ENCODE results near the gene ADGRA3. TPM values are rescaled to one million over a fixed set of nuclear protein-coding genes. Genes with fewer than 3 reads are reported as not detected.

The ADGRA3 gene
- total RNA-seq, 1 experiment from 2014 or later: 29.0 TPM

DNA sequence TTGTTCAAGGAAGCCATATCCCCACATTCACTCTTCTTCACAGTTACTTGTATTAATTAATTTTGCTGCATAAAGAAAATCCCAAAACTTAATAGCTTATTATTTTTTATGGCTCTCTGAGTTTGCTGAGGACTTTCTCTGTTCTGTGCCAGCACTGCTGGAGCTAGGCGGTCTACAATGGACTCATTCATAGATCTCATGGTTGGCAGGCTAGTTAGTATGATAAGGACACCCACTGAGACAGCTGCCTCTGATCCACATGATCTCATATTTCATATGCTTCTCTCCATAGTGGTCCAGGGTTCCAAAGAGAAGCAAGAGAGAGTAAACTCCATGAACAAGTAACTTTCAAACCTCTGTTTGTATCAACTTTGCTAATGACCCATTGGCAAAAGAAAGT is 170.2 kb downstream of the ADGRA3 start:
- H3F3A ChIP-seq (ENCODE audit: low read length, unreplicated experiment): no peaks in the 10 kb centered on the region
- POLR2A ChIA-PET (ENCODE audit: unreplicated experiment): no interaction called here
- H3K9ac ChIP-seq (ENCODE audit: low read length): no peak overlapping the region
- CTCF ChIA-PET: no interaction called here
- no peaks in the 10 kb centered on the region for H3K79me2 ChIP-seq (ENCODE audit: low read length)
- no peak overlapping the region for H2AFZ ChIP-seq (ENCODE audit: low read length)
- H3K27ac ChIP-seq (ENCODE audit: low read length): no peak overlapping the region
- no peaks in the 10 kb centered on the region for H3K4me1 ChIP-seq (ENCODE audit: insufficient read depth, low read length)
- no peaks in the 10 kb centered on the region for H3K27me3 ChIP-seq (ENCODE audit: low read length)
- DNase-seq (no peak), ATAC-seq (no peak)
- BruUV-seq (replicated peaks): no TSS peak
- intact Hi-C loops (cut with micrococcal nuclease): no loop called here
- H3K4me2 ChIP-seq (ENCODE audit: low read length): no peak overlapping the region
- H3K36me3 ChIP-seq (ENCODE audit: low read depth, low read length): no peaks in the 10 kb centered on the region
- no peak overlapping the region for H3K4me3 ChIP-seq (ENCODE audit: low read length)
- H3K9me2 ChIP-seq (replicated peaks; ENCODE audit: low read length): no peaks in the 10 kb centered on the region
- H3K9me3 ChIP-seq (ENCODE audit: low read length): no peaks in the 10 kb centered on the region
- H4K20me1 ChIP-seq (ENCODE audit: low read length): no peaks in the 10 kb centered on the region
- TF ChIP-seq EZH2phosphoT487 (IDR thresholded peaks at IDR 0.05; ENCODE audit: borderline replicate concordance, low read length): no peak
- TF ChIP-seq EZH2 (IDR thresholded peaks at IDR 0.05; ENCODE audit: low read length, unreplicated experiment): no peak
- TF ChIP-seq, protein P1, sequence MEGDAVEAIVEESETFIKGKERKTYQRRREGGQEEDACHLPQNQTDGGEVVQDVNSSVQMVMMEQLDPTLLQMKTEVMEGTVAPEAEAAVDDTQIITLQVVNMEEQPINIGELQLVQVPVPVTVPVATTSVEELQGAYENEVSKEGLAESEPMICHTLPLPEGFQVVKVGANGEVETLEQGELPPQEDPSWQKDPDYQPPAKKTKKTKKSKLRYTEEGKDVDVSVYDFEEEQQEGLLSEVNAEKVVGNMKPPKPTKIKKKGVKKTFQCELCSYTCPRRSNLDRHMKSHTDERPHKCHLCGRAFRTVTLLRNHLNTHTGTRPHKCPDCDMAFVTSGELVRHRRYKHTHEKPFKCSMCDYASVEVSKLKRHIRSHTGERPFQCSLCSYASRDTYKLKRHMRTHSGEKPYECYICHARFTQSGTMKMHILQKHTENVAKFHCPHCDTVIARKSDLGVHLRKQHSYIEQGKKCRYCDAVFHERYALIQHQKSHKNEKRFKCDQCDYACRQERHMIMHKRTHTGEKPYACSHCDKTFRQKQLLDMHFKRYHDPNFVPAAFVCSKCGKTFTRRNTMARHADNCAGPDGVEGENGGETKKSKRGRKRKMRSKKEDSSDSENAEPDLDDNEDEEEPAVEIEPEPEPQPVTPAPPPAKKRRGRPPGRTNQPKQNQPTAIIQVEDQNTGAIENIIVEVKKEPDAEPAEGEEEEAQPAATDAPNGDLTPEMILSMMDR (conservative IDR thresholded peaks at IDR 0.05; ENCODE audit: low read depth, low read length): no peak

DNA sequence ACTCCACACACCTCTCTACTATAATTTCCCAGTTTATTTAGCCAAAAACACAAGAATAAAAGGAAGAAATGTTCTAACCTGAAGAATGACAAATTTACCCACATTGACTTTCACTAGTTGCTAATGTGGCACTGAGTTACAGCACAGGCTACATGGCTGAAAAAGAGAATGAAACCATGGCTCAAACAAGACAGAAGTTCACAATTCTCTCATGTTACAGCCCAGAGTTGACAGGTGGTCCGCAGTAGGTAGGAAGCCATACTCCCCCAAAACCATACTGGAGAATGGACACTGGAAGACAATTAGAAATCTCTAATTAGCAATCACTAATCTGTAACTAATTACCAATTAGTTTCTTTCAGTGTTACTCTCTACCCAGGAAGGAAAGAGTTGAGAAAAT is 170.8 kb downstream of the ADGRA3 start:
- Histone ChIP-seq H2AFZ (ENCODE audit: low read length) (no peak overlapping the region), H3K9me3 (ENCODE audit: low read length) (no peaks in the 10 kb centered on the region), H3F3A (ENCODE audit: low read length, unreplicated experiment) (no peaks in the 10 kb centered on the region), H3K79me2 (ENCODE audit: low read length) (no peaks in the 10 kb centered on the region), H3K36me3 (ENCODE audit: low read depth, low read length) (no peaks in the 10 kb centered on the region), H3K4me2 (ENCODE audit: low read length) (no peak overlapping the region), H3K9me2 (replicated peaks; ENCODE audit: low read length) (no peaks in the 10 kb centered on the region), H3K27me3 (ENCODE audit: low read length) (no peaks in the 10 kb centered on the region), H3K9ac (ENCODE audit: low read length) (no peak overlapping the region), H3K4me3 (ENCODE audit: low read length) (no peak overlapping the region), H3K4me1 (ENCODE audit: insufficient read depth, low read length) (no peaks in the 10 kb centered on the region), H3K27ac (ENCODE audit: low read length) (no peak overlapping the region), H4K20me1 (ENCODE audit: low read length) (no peaks in the 10 kb centered on the region)
- DNase-seq (no peak), ATAC-seq (no peak)
- ChIA-PET CTCF (no interaction called here), POLR2A (ENCODE audit: unreplicated experiment) (no interaction called here)
- intact Hi-C loops (cut with micrococcal nuclease): no loop called here
- TF ChIP-seq EZH2 (IDR thresholded peaks at IDR 0.05; ENCODE audit: low read length, unreplicated experiment) (no peak), EZH2phosphoT487 (IDR thresholded peaks at IDR 0.05; ENCODE audit: borderline replicate concordance, low read length) (no peak)
- TF ChIP-seq, protein P1 (conservative IDR thresholded peaks at IDR 0.05; ENCODE audit: low read depth, low read length): no peak
- BruUV-seq (replicated peaks): no TSS peak

DNA sequence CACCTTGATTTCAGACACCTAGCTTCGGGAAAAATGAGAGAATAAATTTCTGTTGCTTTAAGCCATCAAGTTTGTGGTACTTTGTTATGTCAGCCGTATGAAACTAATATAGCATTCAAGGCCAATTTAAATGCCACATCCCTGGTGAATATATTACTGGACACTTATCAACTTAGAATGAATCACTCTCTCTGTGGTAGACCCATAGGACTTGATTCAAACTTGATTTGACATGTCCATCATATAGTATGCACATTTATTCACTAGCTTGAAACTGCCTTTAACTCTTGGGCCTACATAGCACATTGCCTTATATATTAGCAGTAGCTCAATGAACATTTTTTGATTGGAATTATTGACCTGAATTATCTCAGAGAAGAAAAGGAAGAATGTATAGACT is 172.3 kb downstream of the ADGRA3 start:
- ChIA-PET CTCF (no interaction called here), POLR2A (ENCODE audit: unreplicated experiment) (no interaction called here)
- Histone ChIP-seq H3K9me2 (replicated peaks; ENCODE audit: low read length) (no peaks in the 10 kb centered on the region), H3K9me3 (ENCODE audit: low read length) (no peaks in the 10 kb centered on the region), H3K36me3 (ENCODE audit: low read depth, low read length) (no peaks in the 10 kb centered on the region), H3K79me2 (ENCODE audit: low read length) (no peaks in the 10 kb centered on the region), H3K4me1 (ENCODE audit: insufficient read depth, low read length) (no peaks in the 10 kb centered on the region), H4K20me1 (ENCODE audit: low read length) (no peaks in the 10 kb centered on the region), H3F3A (ENCODE audit: low read length, unreplicated experiment) (no peaks in the 10 kb centered on the region), H3K9ac (ENCODE audit: low read length) (no peak overlapping the region), H2AFZ (ENCODE audit: low read length) (no peak overlapping the region), H3K4me2 (ENCODE audit: low read length) (no peak overlapping the region), H3K4me3 (ENCODE audit: low read length) (no peak overlapping the region), H3K27ac (ENCODE audit: low read length) (no peak overlapping the region), H3K27me3 (ENCODE audit: low read length) (no peaks in the 10 kb centered on the region)
- no TSS peak for BruUV-seq (replicated peaks)
- DNase-seq: no peak
- intact Hi-C loops (cut with micrococcal nuclease): no loop called here
- TF ChIP-seq EZH2 (IDR thresholded peaks at IDR 0.05; ENCODE audit: low read length, unreplicated experiment): no peak
- TF ChIP-seq EZH2phosphoT487 (IDR thresholded peaks at IDR 0.05; ENCODE audit: borderline replicate concordance, low read length): no peak
- TF ChIP-seq, protein P1 (conservative IDR thresholded peaks at IDR 0.05; ENCODE audit: low read depth, low read length): no peak
- ATAC-seq: no peak
